HEK293 (cell line): ENCODE data around the gene MAPK8IP3.

Experiments used
- TCF7L2 ChIP-seq: IDR thresholded peaks from 2 replicates; pipeline ENCODE4 v1.6.1; 2011; ENCODE audit warnings: low read depth, mild to moderate bottlenecking, inconsistent platforms, low read length, moderate library complexity, borderline replicate concordance
- TRIM28 ChIP-seq: IDR thresholded peaks from 2 replicates; pipeline ENCODE4 v1.6.1; 2011; ENCODE audit warnings: low read length, control low read depth, borderline replicate concordance
- ZBTB20 ChIP-seq: fragments of 450-650 bp; formaldehyde crosslinking; IDR thresholded peaks from 2 replicates; pipeline ENCODE4 v1.5.1; 2016; ENCODE audit warnings: missing biosample characterization, missing genetic modification characterization
- ZNF140 ChIP-seq: fragments of 450-650 bp; formaldehyde crosslinking; IDR thresholded peaks from 2 replicates; pipeline ENCODE4 v1.5.1; 2016; ENCODE audit warnings: missing biosample characterization, missing genetic modification characterization
- ZNF664 ChIP-seq: fragments of 450-650 bp; formaldehyde crosslinking; IDR thresholded peaks from 2 replicates; pipeline ENCODE4 v1.5.1; 2016; ENCODE audit warnings: missing biosample characterization, missing genetic modification characterization
- ZNF776 ChIP-seq: fragments of 450-650 bp; formaldehyde crosslinking; IDR thresholded peaks from 2 replicates; pipeline ENCODE4 v1.5.0; 2017; ENCODE audit warnings: missing biosample characterization, missing genetic modification characterization, borderline replicate concordance
- ZSCAN30 ChIP-seq: fragments of 450-650 bp; IDR thresholded peaks from 2 replicates; pipeline ENCODE4 v1.5.1; 2018; ENCODE audit warnings: missing biosample characterization, mild to moderate bottlenecking, missing genetic modification characterization, moderate library complexity
- TF ChIP-seq, protein P1 (sequence below): fragments of 450-650 bp; formaldehyde crosslinking; IDR thresholded peaks from 2 replicates; pipeline ENCODE4 v1.5.1; 2016; ENCODE audit warnings: missing biosample characterization, missing genetic modification characterization, low read depth
- TF ChIP-seq, protein P2 (sequence below): fragments of 450-650 bp; IDR thresholded peaks from 2 replicates; pipeline ENCODE4 v1.5.1; 2018; ENCODE audit warnings: missing biosample characterization, mild to moderate bottlenecking, missing genetic modification characterization
- TF ChIP-seq, protein P3 (sequence below): fragments of 450-650 bp; formaldehyde crosslinking; IDR thresholded peaks from 2 replicates; pipeline ENCODE4 v1.5.1; 2016; ENCODE audit warnings: missing biosample characterization, missing genetic modification characterization
- TF ChIP-seq, protein P4 (sequence below): fragments of 450-650 bp; formaldehyde crosslinking; IDR thresholded peaks from 2 replicates; pipeline ENCODE4 v1.5.1; 2016; ENCODE audit warnings: missing biosample characterization, missing genetic modification characterization
- TF ChIP-seq, protein P5 (sequence below): fragments of 450-650 bp; formaldehyde crosslinking; IDR thresholded peaks from 2 replicates; pipeline ENCODE4 v1.5.1; 2016; ENCODE audit warnings: missing biosample characterization, missing genetic modification characterization
- TF ChIP-seq, protein P6 (sequence below): fragments of 450-650 bp; formaldehyde crosslinking; IDR thresholded peaks from 2 replicates; pipeline ENCODE4; 2016; ENCODE audit warnings: missing biosample characterization, missing genetic modification characterization

DNA sequence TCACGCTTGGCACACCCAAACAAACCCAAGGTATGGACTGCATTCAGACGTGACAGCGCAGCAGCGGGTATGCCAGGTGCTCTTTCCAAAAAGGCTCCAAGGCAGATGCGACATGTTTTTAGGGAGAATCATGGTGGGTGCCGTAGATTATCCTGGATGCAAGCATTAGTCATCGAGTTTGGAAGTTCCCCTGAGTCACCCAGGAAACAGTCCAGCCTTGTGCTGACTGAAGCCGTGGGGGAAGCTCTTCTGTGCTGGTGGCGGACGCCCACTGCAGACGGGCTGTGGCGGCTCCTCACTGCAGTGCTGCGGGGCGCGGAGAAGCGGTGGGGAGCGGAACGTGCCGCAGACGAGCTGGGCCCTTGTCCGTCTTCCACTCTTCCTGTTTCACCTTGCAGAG is 14.0 kb upstream of the MAPK8IP3 start:
- TF ChIP-seq, protein P1, sequence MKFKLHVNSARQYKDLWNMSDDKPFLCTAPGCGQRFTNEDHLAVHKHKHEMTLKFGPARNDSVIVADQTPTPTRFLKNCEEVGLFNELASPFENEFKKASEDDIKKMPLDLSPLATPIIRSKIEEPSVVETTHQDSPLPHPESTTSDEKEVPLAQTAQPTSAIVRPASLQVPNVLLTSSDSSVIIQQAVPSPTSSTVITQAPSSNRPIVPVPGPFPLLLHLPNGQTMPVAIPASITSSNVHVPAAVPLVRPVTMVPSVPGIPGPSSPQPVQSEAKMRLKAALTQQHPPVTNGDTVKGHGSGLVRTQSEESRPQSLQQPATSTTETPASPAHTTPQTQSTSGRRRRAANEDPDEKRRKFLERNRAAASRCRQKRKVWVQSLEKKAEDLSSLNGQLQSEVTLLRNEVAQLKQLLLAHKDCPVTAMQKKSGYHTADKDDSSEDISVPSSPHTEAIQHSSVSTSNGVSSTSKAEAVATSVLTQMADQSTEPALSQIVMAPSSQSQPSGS = no peak
- TF ChIP-seq ZNF664 (tag by site-specific recombination) (no peak), ZBTB20 (tag by site-specific recombination) (no peak), ZSCAN30 (tag by site-specific recombination) (no peak), TCF7L2 (no peak), ZNF776 (tag by site-specific recombination) (no peak), TRIM28 (no peak), ZNF140 (tag by site-specific recombination) (no peak)
- TF ChIP-seq, protein P2, sequence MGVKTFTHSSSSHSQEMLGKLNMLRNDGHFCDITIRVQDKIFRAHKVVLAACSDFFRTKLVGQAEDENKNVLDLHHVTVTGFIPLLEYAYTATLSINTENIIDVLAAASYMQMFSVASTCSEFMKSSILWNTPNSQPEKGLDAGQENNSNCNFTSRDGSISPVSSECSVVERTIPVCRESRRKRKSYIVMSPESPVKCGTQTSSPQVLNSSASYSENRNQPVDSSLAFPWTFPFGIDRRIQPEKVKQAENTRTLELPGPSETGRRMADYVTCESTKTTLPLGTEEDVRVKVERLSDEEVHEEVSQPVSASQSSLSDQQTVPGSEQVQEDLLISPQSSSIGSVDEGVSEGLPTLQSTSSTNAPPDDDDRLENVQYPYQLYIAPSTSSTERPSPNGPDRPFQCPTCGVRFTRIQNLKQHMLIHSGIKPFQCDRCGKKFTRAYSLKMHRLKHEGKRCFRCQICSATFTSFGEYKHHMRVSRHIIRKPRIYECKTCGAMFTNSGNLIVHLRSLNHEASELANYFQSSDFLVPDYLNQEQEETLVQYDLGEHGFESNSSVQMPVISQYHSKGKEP (tag by site-specific recombination) = no peak
- TF ChIP-seq, protein P3, sequence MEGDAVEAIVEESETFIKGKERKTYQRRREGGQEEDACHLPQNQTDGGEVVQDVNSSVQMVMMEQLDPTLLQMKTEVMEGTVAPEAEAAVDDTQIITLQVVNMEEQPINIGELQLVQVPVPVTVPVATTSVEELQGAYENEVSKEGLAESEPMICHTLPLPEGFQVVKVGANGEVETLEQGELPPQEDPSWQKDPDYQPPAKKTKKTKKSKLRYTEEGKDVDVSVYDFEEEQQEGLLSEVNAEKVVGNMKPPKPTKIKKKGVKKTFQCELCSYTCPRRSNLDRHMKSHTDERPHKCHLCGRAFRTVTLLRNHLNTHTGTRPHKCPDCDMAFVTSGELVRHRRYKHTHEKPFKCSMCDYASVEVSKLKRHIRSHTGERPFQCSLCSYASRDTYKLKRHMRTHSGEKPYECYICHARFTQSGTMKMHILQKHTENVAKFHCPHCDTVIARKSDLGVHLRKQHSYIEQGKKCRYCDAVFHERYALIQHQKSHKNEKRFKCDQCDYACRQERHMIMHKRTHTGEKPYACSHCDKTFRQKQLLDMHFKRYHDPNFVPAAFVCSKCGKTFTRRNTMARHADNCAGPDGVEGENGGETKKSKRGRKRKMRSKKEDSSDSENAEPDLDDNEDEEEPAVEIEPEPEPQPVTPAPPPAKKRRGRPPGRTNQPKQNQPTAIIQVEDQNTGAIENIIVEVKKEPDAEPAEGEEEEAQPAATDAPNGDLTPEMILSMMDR (tag by site-specific recombination) = no peak
- TF ChIP-seq, protein P4, sequence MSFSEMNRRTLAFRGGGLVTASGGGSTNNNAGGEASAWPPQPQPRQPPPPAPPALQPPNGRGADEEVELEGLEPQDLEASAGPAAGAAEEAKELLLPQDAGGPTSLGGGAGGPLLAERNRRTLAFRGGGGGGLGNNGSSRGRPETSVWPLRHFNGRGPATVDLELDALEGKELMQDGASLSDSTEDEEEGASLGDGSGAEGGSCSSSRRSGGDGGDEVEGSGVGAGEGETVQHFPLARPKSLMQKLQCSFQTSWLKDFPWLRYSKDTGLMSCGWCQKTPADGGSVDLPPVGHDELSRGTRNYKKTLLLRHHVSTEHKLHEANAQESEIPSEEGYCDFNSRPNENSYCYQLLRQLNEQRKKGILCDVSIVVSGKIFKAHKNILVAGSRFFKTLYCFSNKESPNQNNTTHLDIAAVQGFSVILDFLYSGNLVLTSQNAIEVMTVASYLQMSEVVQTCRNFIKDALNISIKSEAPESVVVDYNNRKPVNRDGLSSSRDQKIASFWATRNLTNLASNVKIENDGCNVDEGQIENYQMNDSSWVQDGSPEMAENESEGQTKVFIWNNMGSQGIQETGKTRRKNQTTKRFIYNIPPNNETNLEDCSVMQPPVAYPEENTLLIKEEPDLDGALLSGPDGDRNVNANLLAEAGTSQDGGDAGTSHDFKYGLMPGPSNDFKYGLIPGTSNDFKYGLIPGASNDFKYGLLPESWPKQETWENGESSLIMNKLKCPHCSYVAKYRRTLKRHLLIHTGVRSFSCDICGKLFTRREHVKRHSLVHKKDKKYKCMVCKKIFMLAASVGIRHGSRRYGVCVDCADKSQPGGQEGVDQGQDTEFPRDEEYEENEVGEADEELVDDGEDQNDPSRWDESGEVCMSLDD (tag by site-specific recombination) = no peak
- TF ChIP-seq, protein P5, sequence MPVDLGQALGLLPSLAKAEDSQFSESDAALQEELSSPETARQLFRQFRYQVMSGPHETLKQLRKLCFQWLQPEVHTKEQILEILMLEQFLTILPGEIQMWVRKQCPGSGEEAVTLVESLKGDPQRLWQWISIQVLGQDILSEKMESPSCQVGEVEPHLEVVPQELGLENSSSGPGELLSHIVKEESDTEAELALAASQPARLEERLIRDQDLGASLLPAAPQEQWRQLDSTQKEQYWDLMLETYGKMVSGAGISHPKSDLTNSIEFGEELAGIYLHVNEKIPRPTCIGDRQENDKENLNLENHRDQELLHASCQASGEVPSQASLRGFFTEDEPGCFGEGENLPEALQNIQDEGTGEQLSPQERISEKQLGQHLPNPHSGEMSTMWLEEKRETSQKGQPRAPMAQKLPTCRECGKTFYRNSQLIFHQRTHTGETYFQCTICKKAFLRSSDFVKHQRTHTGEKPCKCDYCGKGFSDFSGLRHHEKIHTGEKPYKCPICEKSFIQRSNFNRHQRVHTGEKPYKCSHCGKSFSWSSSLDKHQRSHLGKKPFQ (tag by site-specific recombination) = no peak
- TF ChIP-seq, protein P6, sequence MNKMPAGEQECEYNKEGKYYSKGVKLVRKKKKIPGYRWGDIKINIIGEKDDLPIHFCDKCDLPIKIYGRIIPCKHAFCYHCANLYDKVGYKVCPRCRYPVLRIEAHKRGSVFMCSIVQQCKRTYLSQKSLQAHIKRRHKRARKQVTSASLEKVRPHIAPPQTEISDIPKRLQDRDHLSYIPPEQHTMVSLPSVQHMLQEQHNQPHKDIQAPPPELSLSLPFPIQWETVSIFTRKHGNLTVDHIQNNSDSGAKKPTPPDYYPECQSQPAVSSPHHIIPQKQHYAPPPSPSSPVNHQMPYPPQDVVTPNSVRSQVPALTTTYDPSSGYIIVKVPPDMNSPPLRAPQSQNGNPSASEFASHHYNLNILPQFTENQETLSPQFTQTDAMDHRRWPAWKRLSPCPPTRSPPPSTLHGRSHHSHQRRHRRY (tag by site-specific recombination) = no peak
